SH-SY5Y (cell line): ENCODE results near the gene CLGN.

ENCODE experiments used
- GATA2 ChIP-seq: IDR thresholded peaks from 2 replicates; pipeline ENCODE4 v1.6.1; 2011; ENCODE audit warnings: mild to moderate bottlenecking, low read depth, low read length
- GATA3 ChIP-seq: IDR thresholded peaks from 2 replicates; pipeline ENCODE4 v1.6.1; 2011; ENCODE audit warnings: low read depth, mild to moderate bottlenecking, low read length, moderate library complexity

GRCh38 chr4:140472156-140472555 lies 44.7 kb upstream of the CLGN start:
- TF ChIP-seq GATA2 (no peak), GATA3 (no peak)
